ENCODE results near the gene LARP1.
A peak's percentile ranks its signal among the peaks of the same experiment; 100 is the strongest.

DNA sequence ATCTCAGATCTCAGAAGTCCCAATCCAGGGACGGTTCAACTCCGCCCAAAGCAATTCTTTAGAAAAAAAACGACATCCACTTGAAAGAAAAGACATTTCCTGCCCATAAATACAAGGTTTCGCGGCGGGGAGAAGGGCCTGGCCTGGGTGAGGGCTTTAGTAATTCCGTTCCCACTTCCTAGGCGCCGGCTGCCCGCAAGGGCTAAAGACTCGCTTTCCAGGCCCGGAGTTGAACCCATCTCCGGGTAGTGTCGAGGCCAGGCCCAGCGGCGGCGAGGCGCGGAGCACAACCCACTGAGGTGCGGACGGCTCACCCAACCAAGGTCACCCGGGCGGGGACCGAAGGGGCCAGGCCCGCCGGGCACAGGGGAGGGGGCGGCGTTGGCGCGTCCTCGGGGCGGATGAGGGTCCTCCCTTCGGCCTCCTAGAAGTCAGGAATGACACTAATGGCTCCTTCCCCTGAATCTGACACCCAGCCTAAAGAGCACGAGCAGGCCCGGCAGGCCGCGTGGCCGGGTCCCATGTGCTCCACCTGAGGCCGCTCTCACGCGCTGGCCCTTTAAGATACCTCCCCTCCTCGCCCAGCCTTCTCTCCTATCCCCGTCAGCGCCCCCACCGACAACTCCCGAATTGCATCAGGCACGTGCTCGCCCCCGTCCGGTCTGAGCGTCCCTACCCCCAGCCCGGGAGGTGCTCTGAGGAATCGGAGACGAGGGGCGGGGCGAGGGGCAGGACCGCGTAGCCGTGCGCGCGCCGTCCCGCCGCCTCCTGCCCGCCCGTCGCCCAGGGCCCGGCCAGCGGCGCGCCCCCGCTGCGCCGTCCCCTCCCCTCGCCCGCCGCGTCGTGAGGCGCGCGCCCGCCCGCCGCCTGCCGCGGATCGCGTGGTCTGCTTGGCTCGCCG is 467 bp upstream of the LARP1 start:
- TF ChIP-seq POLR2AphosphoS5 (IDR thresholded peaks at IDR 0.05; ENCODE audit: low read depth) = peak; percentile 59
- TF ChIP-seq, protein P1, sequence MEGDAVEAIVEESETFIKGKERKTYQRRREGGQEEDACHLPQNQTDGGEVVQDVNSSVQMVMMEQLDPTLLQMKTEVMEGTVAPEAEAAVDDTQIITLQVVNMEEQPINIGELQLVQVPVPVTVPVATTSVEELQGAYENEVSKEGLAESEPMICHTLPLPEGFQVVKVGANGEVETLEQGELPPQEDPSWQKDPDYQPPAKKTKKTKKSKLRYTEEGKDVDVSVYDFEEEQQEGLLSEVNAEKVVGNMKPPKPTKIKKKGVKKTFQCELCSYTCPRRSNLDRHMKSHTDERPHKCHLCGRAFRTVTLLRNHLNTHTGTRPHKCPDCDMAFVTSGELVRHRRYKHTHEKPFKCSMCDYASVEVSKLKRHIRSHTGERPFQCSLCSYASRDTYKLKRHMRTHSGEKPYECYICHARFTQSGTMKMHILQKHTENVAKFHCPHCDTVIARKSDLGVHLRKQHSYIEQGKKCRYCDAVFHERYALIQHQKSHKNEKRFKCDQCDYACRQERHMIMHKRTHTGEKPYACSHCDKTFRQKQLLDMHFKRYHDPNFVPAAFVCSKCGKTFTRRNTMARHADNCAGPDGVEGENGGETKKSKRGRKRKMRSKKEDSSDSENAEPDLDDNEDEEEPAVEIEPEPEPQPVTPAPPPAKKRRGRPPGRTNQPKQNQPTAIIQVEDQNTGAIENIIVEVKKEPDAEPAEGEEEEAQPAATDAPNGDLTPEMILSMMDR (conservative IDR thresholded peaks at IDR 0.05; ENCODE audit: low read depth in 2 of 2) = peak; percentile 18 to 68; a peak in 3 of 4 replicates

All from GM23338 (cell line).